DOHH2 (cell line): ENCODE data around the gene NPC2.

Source experiments
- EZH2phosphoT487 ChIP-seq: fragments of 200-600 bp; sonication (generic); IDR thresholded peaks from 2 replicates; pipeline ENCODE4 v1.6.1; 2017; ENCODE audit warnings: borderline replicate concordance, mild to moderate bottlenecking, antibody characterized with exemption, low read length, moderate library complexity, mixed read lengths
- TF ChIP-seq, protein P1 (sequence below): fragments of 200-600 bp; sonication (generic); IDR thresholded peaks from one replicate; pipeline ENCODE4 v1.5.1; 2014; ENCODE audit warnings: antibody characterized with exemption, mild to moderate bottlenecking, low read depth, low read length; ENCODE audit not compliant: poor library complexity, severe bottlenecking

GRCh38 chr14:74490486-74490885 is 2.6 kb downstream of the NPC2 start:
- TF ChIP-seq, protein P1, sequence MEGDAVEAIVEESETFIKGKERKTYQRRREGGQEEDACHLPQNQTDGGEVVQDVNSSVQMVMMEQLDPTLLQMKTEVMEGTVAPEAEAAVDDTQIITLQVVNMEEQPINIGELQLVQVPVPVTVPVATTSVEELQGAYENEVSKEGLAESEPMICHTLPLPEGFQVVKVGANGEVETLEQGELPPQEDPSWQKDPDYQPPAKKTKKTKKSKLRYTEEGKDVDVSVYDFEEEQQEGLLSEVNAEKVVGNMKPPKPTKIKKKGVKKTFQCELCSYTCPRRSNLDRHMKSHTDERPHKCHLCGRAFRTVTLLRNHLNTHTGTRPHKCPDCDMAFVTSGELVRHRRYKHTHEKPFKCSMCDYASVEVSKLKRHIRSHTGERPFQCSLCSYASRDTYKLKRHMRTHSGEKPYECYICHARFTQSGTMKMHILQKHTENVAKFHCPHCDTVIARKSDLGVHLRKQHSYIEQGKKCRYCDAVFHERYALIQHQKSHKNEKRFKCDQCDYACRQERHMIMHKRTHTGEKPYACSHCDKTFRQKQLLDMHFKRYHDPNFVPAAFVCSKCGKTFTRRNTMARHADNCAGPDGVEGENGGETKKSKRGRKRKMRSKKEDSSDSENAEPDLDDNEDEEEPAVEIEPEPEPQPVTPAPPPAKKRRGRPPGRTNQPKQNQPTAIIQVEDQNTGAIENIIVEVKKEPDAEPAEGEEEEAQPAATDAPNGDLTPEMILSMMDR = no peak
- TF ChIP-seq EZH2phosphoT487 = no peak
